HCT116 (cell line): ENCODE results near the gene PKN2. TPM values are rescaled to one million over a fixed set of nuclear protein-coding genes. Genes with fewer than 3 reads are reported as not detected.

ENCODE experiments used
- ATAC-seq: fragments of 200-7000 bp; cut with Tn5 transposase; 2 replicates; pipeline ENCODE4 v1.9.1; 2020; ENCODE audit warnings: mild to moderate bottlenecking, moderate library complexity
- BruUV-seq: library from RNA; stranded (reverse); fragments of 400-500 nt; replicated peaks from 2 replicates; lab custom pipeline; 2021; lab: Mats Ljungman, UMichigan
- CTCF ChIA-PET: fragments of 300-600 bp; sonication (Branson Sonifier 250); formaldehyde crosslinking; loops from one replicate; lab custom pipeline; 2021; ENCODE audit warnings: antibody characterized with exemption; lab: Charles Lee
- POLR2A ChIA-PET: fragments of 300-600, 350-600 bp; sonication (Branson Sonifier 250); formaldehyde crosslinking; loops from one replicate; lab custom pipeline; 2021; ENCODE audit warnings: antibody characterized with exemption; lab: Charles Lee
- RAD21 ChIA-PET, 2 experiments: fragments of 300-600 bp; sonication (Branson Sonifier 250); formaldehyde crosslinking; loops; one replicate each; lab custom pipeline; 2023; ENCODE audit warnings: low total read pairs in 2 of 2; ENCODE audit not compliant: uncharacterized antibody in 2 of 2, unreplicated experiment in 2 of 2, low non-redundant PET in 1 of 2; lab: Charles Lee
- DNase-seq: peaks from one replicate; pipeline ENCODE4 v3.0.0-alpha.2; 2010; ENCODE audit warnings: low read depth, low spot score
- H2AFZ ChIP-seq: fragments of 200-600 bp; shearing (Covaris generic), sonication (generic); 2 replicates; pipeline ENCODE4 v1.6.1; 2017; ENCODE audit warnings: low read depth, mixed run types, mixed read lengths, antibody characterized with exemption, low read length; ENCODE audit not compliant: poor library complexity, severe bottlenecking
- H3K27ac ChIP-seq: 2 replicates; pipeline ENCODE4 v1.5.1; 2012; ENCODE audit warnings: low read depth, low read length
- H3K27me3 ChIP-seq: fragments of 200-600 bp; sonication (generic); 2 replicates; pipeline ENCODE4 v1.6.1; 2016; ENCODE audit warnings: mixed run types, low read length, mixed read lengths; ENCODE audit not compliant: insufficient read depth
- H3K36me3 ChIP-seq, 2 experiments: fragments of 200-500 bp in 1 of 2; fragments of 200-600 bp in 1 of 2; sonication (Bioruptor generic) in 1 of 2; sonication (generic) in 1 of 2; 2 replicates each; pipeline versions ENCODE4 v1.5.1 to v1.6.1; 2014 to 2016; ENCODE audit warnings: low read length in 2 of 2, inconsistent platforms in 1 of 2, mixed read lengths in 1 of 2, mixed run types in 1 of 2; ENCODE audit not compliant: insufficient read depth in 2 of 2, control insufficient read depth in 1 of 2
- H3K4me1 ChIP-seq, 2 experiments: fragments of 200-600 bp in 1 of 2; sonication (generic) in 1 of 2; 2 replicates each; pipeline versions ENCODE4 v1.5.1 to v1.6.1; 2012 to 2017; ENCODE audit warnings: low read length in 2 of 2, inconsistent platforms in 1 of 2, mild to moderate bottlenecking in 1 of 2, mixed read lengths in 1 of 2, mixed run types in 1 of 2, moderate library complexity in 1 of 2; ENCODE audit not compliant: insufficient read depth in 2 of 2, control insufficient read depth in 1 of 2
- H3K4me2 ChIP-seq: fragments of 200-600 bp; sonication (generic); 2 replicates; pipeline ENCODE4 v1.6.1; 2017; ENCODE audit warnings: mixed run types, low read length, mixed read lengths
- H3K4me3 ChIP-seq, 2 experiments: fragments of 200-600 bp in 1 of 2; sonication (generic) in 1 of 2; replicated peaks in 1 of 2; 2 replicates each; pipeline ENCODE4 v1.5.1; 2011 to 2016; ENCODE audit warnings: low read length in 2 of 2, control low read depth in 1 of 2, low read depth in 1 of 2, mild to moderate bottlenecking in 1 of 2, mixed read lengths in 1 of 2, mixed run types in 1 of 2
- H3K79me2 ChIP-seq: fragments of 200-600 bp; sonication (generic); 2 replicates; pipeline ENCODE4 v1.6.1; 2017; ENCODE audit warnings: mild to moderate bottlenecking, mixed run types, low read length, moderate library complexity, mixed read lengths; ENCODE audit not compliant: insufficient read depth
- H3K9ac ChIP-seq: fragments of 200-600 bp; sonication (generic); 2 replicates; pipeline ENCODE4 v1.6.1; 2016; ENCODE audit warnings: low read length, mixed read lengths
- H3K9me2 ChIP-seq: fragments of 200-600 bp; sonication (generic), shearing (Covaris generic); 2 replicates; pipeline ENCODE4 v1.6.1; 2017; ENCODE audit warnings: mixed run types, mild to moderate bottlenecking, moderate library complexity; ENCODE audit not compliant: insufficient read depth
- H3K9me3 ChIP-seq, 2 experiments: fragments of 200-500 bp in 1 of 2; fragments of 200-600 bp in 1 of 2; sonication (Bioruptor generic) in 1 of 2; sonication (generic) in 1 of 2; 2 replicates each; pipeline ENCODE4 v1.6.1; 2014 to 2017; ENCODE audit warnings: low read length in 2 of 2, mixed read lengths in 2 of 2, inconsistent platforms in 1 of 2, low read depth in 1 of 2, mild to moderate bottlenecking in 1 of 2, mixed run types in 1 of 2, moderate library complexity in 1 of 2; ENCODE audit not compliant: control insufficient read depth in 1 of 2, insufficient read depth in 1 of 2
- H4K20me1 ChIP-seq: fragments of 200-600 bp; sonication (generic), shearing (Covaris generic); 2 replicates; pipeline ENCODE4 v1.6.1; 2017; ENCODE audit warnings: mixed run types, mild to moderate bottlenecking, moderate library complexity; ENCODE audit not compliant: insufficient read depth
- CEBPB ChIP-seq: IDR thresholded peaks from 2 replicates; pipeline ENCODE4 v1.6.1; 2012; ENCODE audit warnings: low read depth
- EGR1 ChIP-seq: IDR thresholded peaks from 2 replicates; pipeline ENCODE4 v1.6.1; 2012; ENCODE audit warnings: low read depth
- EZH2 ChIP-seq: fragments of 200-600 bp; sonication (generic); IDR thresholded peaks from 2 replicates; pipeline ENCODE4 v1.6.1; 2017; ENCODE audit warnings: antibody characterized with exemption, mixed run types
- EZH2phosphoT487 ChIP-seq: fragments of 200-600 bp; IDR thresholded peaks from 2 replicates; pipeline ENCODE4 v1.6.1; 2018; ENCODE audit warnings: antibody characterized with exemption, borderline replicate concordance
- FOSL1 ChIP-seq: IDR thresholded peaks from 2 replicates; pipeline ENCODE4 v1.6.1; 2012; ENCODE audit warnings: low read depth
- POLR2A ChIP-seq: IDR thresholded peaks from 2 replicates; pipeline ENCODE4 v1.7.0; 2011; ENCODE audit warnings: borderline replicate concordance; ENCODE audit not compliant: insufficient read depth, insufficient read length; ENCODE audit errors: extremely low read depth
- POLR2AphosphoS5 ChIP-seq: IDR thresholded peaks from 2 replicates; pipeline ENCODE4 v1.6.1; 2011; ENCODE audit warnings: mild to moderate bottlenecking, low read depth, low read length, moderate library complexity
- RAD21 ChIP-seq: IDR thresholded peaks from 2 replicates; pipeline ENCODE4 v1.6.1; 2012; ENCODE audit warnings: low read depth, mild to moderate bottlenecking
- SIN3A ChIP-seq: IDR thresholded peaks from 2 replicates; pipeline ENCODE4 v1.6.1; 2012; ENCODE audit warnings: low read depth
- SP1 ChIP-seq: IDR thresholded peaks from 2 replicates; pipeline ENCODE4 v1.6.1; 2012; ENCODE audit warnings: low read depth
- TCF7L2 ChIP-seq: IDR thresholded peaks from 2 replicates; pipeline ENCODE4 v1.7.0; 2011; ENCODE audit warnings: borderline replicate concordance, inconsistent platforms; ENCODE audit not compliant: insufficient read depth, insufficient read length; ENCODE audit errors: extremely low read depth
- YY1 ChIP-seq: IDR thresholded peaks from 2 replicates; pipeline ENCODE4 v1.6.1; 2011; ENCODE audit warnings: low read length, low read depth, moderate library complexity, mild to moderate bottlenecking; ENCODE audit not compliant: insufficient replicate concordance; ENCODE audit errors: extremely low read depth
- intact Hi-C: fragments of 100-400 bp; cut with micrococcal nuclease; formaldehyde crosslinking; loops from 2 replicates; pipeline ENCODE4 v1.10.0; 2022
- total RNA-seq: library from RNA; stranded (reverse); gene quantifications from one replicate; pipeline ENCODE4 v1.2.1, GENCODE V29; 2021; ENCODE audit not compliant: unreplicated experiment
- TF ChIP-seq, protein P1 (sequence below): IDR thresholded peaks from 2 replicates; pipeline ENCODE4 v1.6.1; 2012; ENCODE audit warnings: low read depth

PKN2 gene
- total RNA-seq, 1 experiment from 2014 or later = 44.3 TPM

DNA sequence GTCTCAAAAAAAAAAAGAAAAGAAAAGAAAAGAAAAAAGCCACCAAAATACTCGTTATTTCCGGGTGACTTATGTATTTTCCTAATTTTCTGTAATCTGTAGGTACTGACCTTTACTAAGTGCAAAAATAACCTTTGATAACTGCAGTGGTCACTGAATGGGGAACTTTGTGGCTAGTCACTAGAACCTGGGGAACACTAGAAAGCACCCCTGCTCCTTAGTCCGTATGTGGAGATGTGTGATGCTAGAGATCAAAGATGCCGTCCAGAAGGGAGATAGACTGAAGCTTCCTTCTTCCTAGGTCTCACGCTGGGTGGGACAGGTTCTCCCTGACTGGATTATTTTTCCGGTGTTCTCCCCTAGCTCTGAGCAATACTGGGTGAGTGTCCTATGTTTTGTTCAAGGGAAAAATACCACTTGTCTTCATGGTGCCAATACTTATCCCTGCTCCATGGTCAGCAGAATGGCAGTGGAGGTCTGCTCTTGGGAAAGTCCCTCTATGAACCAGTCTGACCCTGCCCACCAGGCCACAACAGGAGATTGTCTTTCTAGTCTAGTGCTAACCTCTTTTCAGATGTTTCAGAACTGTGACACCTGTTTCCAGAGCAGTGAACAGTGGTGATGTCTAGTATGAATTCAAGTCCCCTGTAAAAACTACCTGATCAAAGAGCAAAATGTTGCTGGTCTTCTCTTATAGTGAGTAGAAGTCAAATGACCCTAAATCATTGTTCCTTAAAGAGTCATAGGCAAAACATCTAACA, 167.4 kb downstream of the PKN2 start:
- ChIA-PET RAD21 (no interaction called here), CTCF (no interaction called here), POLR2A (no interaction called here)
- intact Hi-C loops = no loop called here
- Histone ChIP-seq H2AFZ (no peak overlapping the region), H3K4me1 (no peaks in the 10 kb centered on the region), H3K9me2 (no peaks in the 10 kb centered on the region), H3K79me2 (no peaks in the 10 kb centered on the region), H3K27me3 (no peaks in the 10 kb centered on the region), H3K27ac (no peak overlapping the region), H4K20me1 (no peaks in the 10 kb centered on the region)
- no peak for DNase-seq
- BruUV-seq = no TSS peak
- no peak for ATAC-seq
- TF ChIP-seq TCF7L2 (no peak), EZH2 (no peak), POLR2A (no peak), RAD21 (no peak)
- TF ChIP-seq, all 23 proteins: peak for 0
- Histone ChIP-seq H3K9ac (no peak overlapping the region), H3K9me3 (no peaks in the 10 kb centered on the region), H3K36me3 (peaks cover 5 to 11% of the 10 kb centered on the region in 2 experiments; a peak in 2 of 4 replicates), H3K4me2 (no peak overlapping the region), H3K4me3 (no peak overlapping the region)

DNA sequence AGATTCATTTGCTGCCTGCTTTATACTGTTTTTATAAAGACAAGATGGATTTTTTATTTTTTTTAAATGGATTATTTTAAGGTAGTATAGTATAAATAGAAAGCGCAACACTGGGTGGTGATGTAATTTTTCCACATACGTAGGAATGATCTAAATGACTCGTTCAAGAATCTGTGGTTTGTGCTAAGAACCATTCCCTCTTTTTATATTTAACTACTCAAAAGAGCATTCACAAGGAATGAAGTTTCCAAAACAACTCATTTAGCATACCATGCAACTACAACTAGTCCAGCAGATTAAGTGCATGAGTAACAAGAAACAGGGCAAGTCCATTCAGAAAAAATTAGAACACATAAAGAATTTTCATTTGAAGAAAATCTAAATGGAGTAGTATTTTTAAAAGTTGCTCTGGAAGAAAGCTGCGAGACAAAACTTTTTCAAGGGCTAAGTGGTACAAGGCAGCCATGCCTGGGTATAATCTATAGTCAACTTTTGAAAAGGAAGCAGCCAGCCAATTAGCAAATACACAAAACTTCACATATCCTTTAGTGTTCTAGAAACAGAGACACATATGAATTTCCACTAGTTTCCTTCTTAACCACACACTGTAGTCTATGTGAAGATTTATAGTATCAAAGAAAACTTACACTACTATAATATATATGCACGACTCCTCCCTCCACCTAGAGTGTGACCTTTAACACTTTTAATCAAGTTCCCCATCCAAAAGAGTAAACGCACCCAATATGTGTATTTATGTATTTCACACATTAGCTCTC, 183.9 kb downstream of the PKN2 start:
- Histone ChIP-seq H3K4me1 (no peaks in the 10 kb centered on the region), H3K36me3 (no peaks in the 10 kb centered on the region), H3K4me2 (no peak overlapping the region), H3K27me3 (no peaks in the 10 kb centered on the region), H4K20me1 (no peaks in the 10 kb centered on the region; the same call in 1 of the 2 replicates), H3K9me3 (no peaks in the 10 kb centered on the region), H3K4me3 (no peak overlapping the region), H3K27ac (no peak overlapping the region), H3K9ac (no peak overlapping the region), H2AFZ (no peak overlapping the region), H3K9me2 (no peaks in the 10 kb centered on the region), H3K79me2 (peaks cover 77% of the 10 kb centered on the region)
- CTCF ChIA-PET = interaction anchor here (0.7 kb wide), 1 partner anchor 10 kb away, joined by 3 read pairs; no protein-coding TSS in a partner anchor
- no TSS peak for BruUV-seq
- POLR2A ChIA-PET = no interaction called here
- no peak for DNase-seq
- RAD21 ChIA-PET = no interaction called here
- ATAC-seq = no peak
- intact Hi-C loops = no loop called here
- TF ChIP-seq POLR2AphosphoS5 (no peak), FOSL1 (no peak), SIN3A (no peak), RAD21 (no peak), EZH2phosphoT487 (no peak), YY1 (no peak), SP1 (no peak), EGR1 (no peak), CEBPB (no peak), EZH2 (no peak), POLR2A (no peak)
- TF ChIP-seq, protein P1, sequence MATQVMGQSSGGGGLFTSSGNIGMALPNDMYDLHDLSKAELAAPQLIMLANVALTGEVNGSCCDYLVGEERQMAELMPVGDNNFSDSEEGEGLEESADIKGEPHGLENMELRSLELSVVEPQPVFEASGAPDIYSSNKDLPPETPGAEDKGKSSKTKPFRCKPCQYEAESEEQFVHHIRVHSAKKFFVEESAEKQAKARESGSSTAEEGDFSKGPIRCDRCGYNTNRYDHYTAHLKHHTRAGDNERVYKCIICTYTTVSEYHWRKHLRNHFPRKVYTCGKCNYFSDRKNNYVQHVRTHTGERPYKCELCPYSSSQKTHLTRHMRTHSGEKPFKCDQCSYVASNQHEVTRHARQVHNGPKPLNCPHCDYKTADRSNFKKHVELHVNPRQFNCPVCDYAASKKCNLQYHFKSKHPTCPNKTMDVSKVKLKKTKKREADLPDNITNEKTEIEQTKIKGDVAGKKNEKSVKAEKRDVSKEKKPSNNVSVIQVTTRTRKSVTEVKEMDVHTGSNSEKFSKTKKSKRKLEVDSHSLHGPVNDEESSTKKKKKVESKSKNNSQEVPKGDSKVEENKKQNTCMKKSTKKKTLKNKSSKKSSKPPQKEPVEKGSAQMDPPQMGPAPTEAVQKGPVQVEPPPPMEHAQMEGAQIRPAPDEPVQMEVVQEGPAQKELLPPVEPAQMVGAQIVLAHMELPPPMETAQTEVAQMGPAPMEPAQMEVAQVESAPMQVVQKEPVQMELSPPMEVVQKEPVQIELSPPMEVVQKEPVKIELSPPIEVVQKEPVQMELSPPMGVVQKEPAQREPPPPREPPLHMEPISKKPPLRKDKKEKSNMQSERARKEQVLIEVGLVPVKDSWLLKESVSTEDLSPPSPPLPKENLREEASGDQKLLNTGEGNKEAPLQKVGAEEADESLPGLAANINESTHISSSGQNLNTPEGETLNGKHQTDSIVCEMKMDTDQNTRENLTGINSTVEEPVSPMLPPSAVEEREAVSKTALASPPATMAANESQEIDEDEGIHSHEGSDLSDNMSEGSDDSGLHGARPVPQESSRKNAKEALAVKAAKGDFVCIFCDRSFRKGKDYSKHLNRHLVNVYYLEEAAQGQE = no peak
